Type B pancreatic cell (in vitro differentiated cells): Measurements from ENCODE around the gene WARS2. TPM values are rescaled to one million over a fixed set of nuclear protein-coding genes. Genes with fewer than 3 reads are reported as not detected.
A peak's percentile ranks its signal among the peaks of the same experiment; 100 is the strongest.

Experiments used
- DNase-seq: peaks from one replicate; pipeline ENCODE4 v3.0.0; 2021; ENCODE audit warnings: mixed read lengths; ENCODE audit not compliant: unreplicated experiment; ENCODE audit errors: extremely low spot score
- H3K27ac Mint-ChIP-seq: 2 replicates; pipeline ENCODE4 v1.8.0; 2021; ENCODE audit warnings: mild to moderate bottlenecking, mixed read lengths
- H3K27me3 Mint-ChIP-seq: 2 replicates; pipeline ENCODE4 v1.8.0; 2021; ENCODE audit warnings: mixed read lengths
- H3K36me3 Mint-ChIP-seq: 2 replicates; pipeline ENCODE4 v1.8.0; 2021; ENCODE audit warnings: mixed read lengths
- H3K4me1 Mint-ChIP-seq: one replicate; pipeline ENCODE4 v1.8.0; 2021; ENCODE audit warnings: mixed read lengths; ENCODE audit not compliant: unreplicated experiment
- H3K4me3 Mint-ChIP-seq: 2 replicates; pipeline ENCODE4 v1.8.0; 2021; ENCODE audit warnings: mild to moderate bottlenecking, mixed read lengths
- H3K9me3 Mint-ChIP-seq: 2 replicates; pipeline ENCODE4 v1.8.0; 2021; ENCODE audit warnings: mixed read lengths
- long read RNA-seq: library from polyadenylated mRNA; unstranded; transcript quantifications from one replicate; pipeline ENCODE4 v2.0.0, GENCODE V29; 2020
- total RNA-seq: library from RNA; stranded (reverse); gene quantifications from 2 replicates; pipeline ENCODE4 v1.2.1, GENCODE V29; 2021; ENCODE audit warnings: low replicate concordance
- TF ChIP-seq, protein P1 (sequence below): fragments of 200-600 bp; sonication (generic); conservative IDR thresholded peaks from 2 replicates; pipeline ENCODE4 v1.5.0; 2021; ENCODE audit warnings: antibody characterized with exemption, mild to moderate bottlenecking

The WARS2 gene
- total RNA-seq = 13.8 and 14.9 TPM in 2 replicates
- long read RNA-seq, transcript WARS2-203 (5 exons, 621 nt) = minor isoform, 5 of 42 reads
- long read RNA-seq, transcript WARS2-201 (6 exons, 2,800 nt) = major isoform, 16 of 42 reads
- long read RNA-seq, partial matches to known transcripts = 3 of 42 reads
- long read RNA-seq, other reads (novel, unspliced or antisense) = 15 of 42 reads

DNA sequence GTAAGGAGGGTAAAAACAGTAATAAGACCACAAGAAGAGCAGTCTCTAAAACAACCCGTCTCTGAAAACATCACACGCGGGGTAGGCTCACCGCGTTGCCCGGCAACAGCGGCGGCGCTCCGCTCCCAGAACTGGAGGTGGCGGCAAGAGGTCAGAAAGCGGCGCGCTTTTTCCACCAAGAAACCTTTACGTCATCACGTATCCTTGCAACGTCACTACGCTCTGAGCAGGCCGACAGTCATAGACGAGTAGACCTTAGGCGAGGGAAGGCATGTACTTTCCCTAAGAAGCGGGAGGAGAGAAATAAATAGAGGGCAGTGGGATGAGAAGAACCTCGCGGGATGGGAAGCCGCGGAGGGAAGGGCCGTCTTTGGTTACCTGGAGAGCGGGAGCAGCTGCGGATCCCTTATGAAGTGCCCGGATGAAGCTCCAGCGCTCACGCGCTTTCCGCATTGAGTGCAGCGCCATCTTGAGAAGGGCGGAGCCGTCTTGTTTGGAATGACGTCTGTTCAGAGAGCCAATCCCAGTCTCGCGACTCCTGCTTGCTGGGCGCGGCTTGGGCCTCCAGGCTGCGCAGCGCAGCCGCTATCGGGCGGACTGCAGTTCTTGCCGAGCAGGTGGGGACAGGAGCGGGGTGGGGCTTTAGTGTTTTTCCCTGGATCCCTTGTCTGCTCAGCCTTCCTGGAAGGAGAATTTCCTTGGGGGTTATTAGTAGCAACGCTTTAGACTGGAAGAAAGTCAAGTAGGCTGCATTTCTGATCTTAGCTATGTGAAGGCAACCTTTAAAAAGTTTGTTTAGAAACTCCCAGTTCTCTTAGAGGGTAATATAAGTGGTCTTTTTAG lies at the start of gene WARS2:
WARS2 (minus strand) TSS at position 477 of the 843 bp plus-strand sequence; CDS start at position 468, 9 bp downstream.
- Mint-ChIP-seq H3K27me3 (no peaks in the 10 kb centered on the region), H3K9me3 (no peaks in the 10 kb centered on the region), H3K4me3 (no peak within 1 kb of the TSS), H3K4me1 (peaks cover 20% of the 10 kb centered on the region), H3K27ac (no peak within 1 kb of the TSS), H3K36me3 (peaks cover 16% of the 10 kb centered on the region)
- peak; percentile 94 for DNase-seq
- TF ChIP-seq, protein P1, sequence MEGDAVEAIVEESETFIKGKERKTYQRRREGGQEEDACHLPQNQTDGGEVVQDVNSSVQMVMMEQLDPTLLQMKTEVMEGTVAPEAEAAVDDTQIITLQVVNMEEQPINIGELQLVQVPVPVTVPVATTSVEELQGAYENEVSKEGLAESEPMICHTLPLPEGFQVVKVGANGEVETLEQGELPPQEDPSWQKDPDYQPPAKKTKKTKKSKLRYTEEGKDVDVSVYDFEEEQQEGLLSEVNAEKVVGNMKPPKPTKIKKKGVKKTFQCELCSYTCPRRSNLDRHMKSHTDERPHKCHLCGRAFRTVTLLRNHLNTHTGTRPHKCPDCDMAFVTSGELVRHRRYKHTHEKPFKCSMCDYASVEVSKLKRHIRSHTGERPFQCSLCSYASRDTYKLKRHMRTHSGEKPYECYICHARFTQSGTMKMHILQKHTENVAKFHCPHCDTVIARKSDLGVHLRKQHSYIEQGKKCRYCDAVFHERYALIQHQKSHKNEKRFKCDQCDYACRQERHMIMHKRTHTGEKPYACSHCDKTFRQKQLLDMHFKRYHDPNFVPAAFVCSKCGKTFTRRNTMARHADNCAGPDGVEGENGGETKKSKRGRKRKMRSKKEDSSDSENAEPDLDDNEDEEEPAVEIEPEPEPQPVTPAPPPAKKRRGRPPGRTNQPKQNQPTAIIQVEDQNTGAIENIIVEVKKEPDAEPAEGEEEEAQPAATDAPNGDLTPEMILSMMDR = no peak

DNA sequence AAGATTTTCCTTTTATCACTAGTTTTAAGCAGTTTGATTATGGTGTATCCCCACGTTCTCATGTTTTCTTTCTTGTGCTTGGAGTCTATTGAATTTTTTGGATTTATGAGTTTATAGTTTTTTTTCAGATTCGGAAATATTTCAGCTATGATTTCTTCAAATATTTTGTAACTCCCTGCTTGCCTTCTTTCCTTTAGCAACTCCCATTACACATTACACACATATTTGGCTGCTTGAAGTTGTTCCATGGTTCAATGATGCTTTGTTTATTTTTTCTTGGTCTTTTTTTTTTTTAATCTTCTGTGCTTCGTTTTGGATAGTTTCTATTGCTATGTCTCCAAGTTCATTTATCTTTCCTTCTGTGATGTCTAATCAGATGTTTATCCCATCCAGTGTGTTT lies 48.5 kb upstream of the WARS2 start:
- Mint-ChIP-seq H3K9me3 (peaks cover 5% of the 10 kb centered on the region), H3K4me3 (no peak overlapping the region), H3K36me3 (peaks cover 15% of the 10 kb centered on the region), H3K4me1 (no peaks in the 10 kb centered on the region), H3K27me3 (no peaks in the 10 kb centered on the region), H3K27ac (no peak overlapping the region)
- TF ChIP-seq, protein P1 = no peak
- no peak for DNase-seq

- no peak for DNase-seq
- Mint-ChIP-seq H3K9me3 (peaks cover 5% of the 10 kb centered on the region), H3K27me3 (no peaks in the 10 kb centered on the region), H3K4me3 (no peak overlapping the region), H3K27ac (no peak overlapping the region), H3K4me1 (no peaks in the 10 kb centered on the region), H3K36me3 (peaks cover 15% of the 10 kb centered on the region)
- TF ChIP-seq, protein P1 = no peak
Measured at GRCh38 chr1:119187416-119187815, 47.0 kb upstream of the WARS2 start.

DNA sequence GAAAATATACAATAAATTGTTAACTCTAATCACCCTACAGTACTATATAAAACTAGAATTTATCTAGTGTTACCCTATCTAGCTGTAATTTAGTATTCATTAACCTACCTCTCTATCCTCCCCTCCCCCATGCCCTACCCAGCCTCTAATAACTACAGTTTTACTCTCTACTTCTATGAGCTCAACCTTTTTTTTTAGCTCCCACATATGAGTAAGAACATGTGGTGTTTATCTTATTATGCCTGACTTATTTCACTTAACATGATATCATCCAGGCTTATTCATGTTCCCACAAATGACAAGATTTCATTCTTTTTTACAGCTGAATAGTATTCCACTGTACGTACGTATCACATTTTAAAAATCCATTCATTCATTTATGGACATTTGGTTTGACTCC lies 46.0 kb upstream of the WARS2 start:
- H3K4me1 Mint-ChIP-seq = peaks cover under 1% of the 10 kb centered on the region
- TF ChIP-seq, protein P1 = no peak
- no peaks in the 10 kb centered on the region for H3K27me3 Mint-ChIP-seq
- no peak overlapping the region for H3K27ac Mint-ChIP-seq
- peaks cover 19% of the 10 kb centered on the region for H3K36me3 Mint-ChIP-seq
- no peak for DNase-seq
- H3K9me3 Mint-ChIP-seq = peaks cover 5% of the 10 kb centered on the region
- H3K4me3 Mint-ChIP-seq = no peak overlapping the region

- Mint-ChIP-seq H3K4me1 (peaks cover 7% of the 10 kb centered on the region), H3K27me3 (no peaks in the 10 kb centered on the region), H3K27ac (no peak overlapping the region), H3K9me3 (peaks cover 11% of the 10 kb centered on the region), H3K4me3 (no peak overlapping the region), H3K36me3 (peaks cover 28% of the 10 kb centered on the region)
- TF ChIP-seq, protein P1 = peak; percentile 55
- DNase-seq = no peak
Measured at GRCh38 chr1:119184972-119185371, 44.5 kb upstream of the WARS2 start.
